Measurements from ENCODE around the gene FAR2. TPM values are rescaled to one million over a fixed set of nuclear protein-coding genes. Genes with fewer than 3 reads are reported as not detected.

FAR2 gene
- total and polyA plus RNA-seq, 2 of the 13 experiments (the other 11 are each of a cell fraction or from before 2014, with no cell fraction given) = not detected

- Histone ChIP-seq H3K79me2 (ENCODE audit: insufficient read depth, low read length) (no peaks in the 10 kb centered on the region), H3K9ac (ENCODE audit: insufficient read depth, low read depth, low read length) (no peak overlapping the region), H3K27ac (ENCODE audit: extremely low read length, insufficient read depth, low read length) (no peak overlapping the region), H3K27me3 (ENCODE audit: control insufficient read depth in 1 of 2, insufficient read depth in 2 of 2, low read length in 2 of 2) (no peaks in the 10 kb centered on the region), H3K36me3 (replicated peaks in 1 of 2; ENCODE audit: control insufficient read depth in 1 of 2, insufficient read depth in 2 of 2, low read length in 2 of 2) (no peaks in the 10 kb centered on the region), H2AFZ (ENCODE audit: low read length) (no peak overlapping the region), H3K4me3 (replicated peaks in 1 of 3; ENCODE audit: insufficient read depth in 1 of 3, low read depth in 2 of 3, low read length in 3 of 3) (no peak overlapping the region), H3K4me1 (ENCODE audit: insufficient read depth, low read length) (no peaks in the 10 kb centered on the region), H3K9me3 (ENCODE audit: low read length) (no peaks in the 10 kb centered on the region), H3K4me2 (ENCODE audit: low read depth, low read length) (no peak overlapping the region), H4K20me1 (ENCODE audit: insufficient read depth, low read length) (no peaks in the 10 kb centered on the region)
- ChIA-PET POLR2A (no interaction called here), CTCF (ENCODE audit: low intra/inter-chr PET ratio, low total read pairs) (no interaction called here)
- ATAC-seq (no peak), DNase-seq (ENCODE audit: low spot score) (no peak), FAIRE-seq (no peak)
- no TSS peak for BruUV-seq (replicated peaks)
- TF ChIP-seq ZBTB7A (CRISPR knock-in tag; IDR thresholded peaks at IDR 0.05) (no peak), ZNF292 (CRISPR knock-in tag; IDR thresholded peaks at IDR 0.05; ENCODE audit: borderline replicate concordance, low read depth) (no peak), ZNF512 (CRISPR knock-in tag; IDR thresholded peaks at IDR 0.05) (no peak), ZNF142 (CRISPR knock-in tag; IDR thresholded peaks at IDR 0.05) (no peak), ARID4A (CRISPR knock-in tag; IDR thresholded peaks at IDR 0.05; ENCODE audit: borderline replicate concordance) (no peak), ZNF570 (CRISPR knock-in tag; IDR thresholded peaks at IDR 0.05; ENCODE audit: borderline replicate concordance) (no peak)
- intact Hi-C loops (cut with micrococcal nuclease; ENCODE audit: unreplicated experiment) (no loop called here), in situ Hi-C loops (cut with HindIII; ENCODE audit: extremely low pct_ligation_motif_present, low pct_unique_long_range_greater_than_20kb) (no loop called here)
Observed at GRCh38 chr12:29255042-29255441, 106.0 kb downstream of the FAR2 start.
